ENCODE results near the gene HYCC1. TPM values are rescaled to one million over a fixed set of nuclear protein-coding genes. Genes with fewer than 3 reads are reported as not detected.
A peak's percentile ranks its signal among the peaks of the same experiment; 100 is the strongest.

The HYCC1 gene
- total and polyA plus RNA-seq, 8 donors, result 3.8 to 15.5 (median 9.1) TPM

DNA sequence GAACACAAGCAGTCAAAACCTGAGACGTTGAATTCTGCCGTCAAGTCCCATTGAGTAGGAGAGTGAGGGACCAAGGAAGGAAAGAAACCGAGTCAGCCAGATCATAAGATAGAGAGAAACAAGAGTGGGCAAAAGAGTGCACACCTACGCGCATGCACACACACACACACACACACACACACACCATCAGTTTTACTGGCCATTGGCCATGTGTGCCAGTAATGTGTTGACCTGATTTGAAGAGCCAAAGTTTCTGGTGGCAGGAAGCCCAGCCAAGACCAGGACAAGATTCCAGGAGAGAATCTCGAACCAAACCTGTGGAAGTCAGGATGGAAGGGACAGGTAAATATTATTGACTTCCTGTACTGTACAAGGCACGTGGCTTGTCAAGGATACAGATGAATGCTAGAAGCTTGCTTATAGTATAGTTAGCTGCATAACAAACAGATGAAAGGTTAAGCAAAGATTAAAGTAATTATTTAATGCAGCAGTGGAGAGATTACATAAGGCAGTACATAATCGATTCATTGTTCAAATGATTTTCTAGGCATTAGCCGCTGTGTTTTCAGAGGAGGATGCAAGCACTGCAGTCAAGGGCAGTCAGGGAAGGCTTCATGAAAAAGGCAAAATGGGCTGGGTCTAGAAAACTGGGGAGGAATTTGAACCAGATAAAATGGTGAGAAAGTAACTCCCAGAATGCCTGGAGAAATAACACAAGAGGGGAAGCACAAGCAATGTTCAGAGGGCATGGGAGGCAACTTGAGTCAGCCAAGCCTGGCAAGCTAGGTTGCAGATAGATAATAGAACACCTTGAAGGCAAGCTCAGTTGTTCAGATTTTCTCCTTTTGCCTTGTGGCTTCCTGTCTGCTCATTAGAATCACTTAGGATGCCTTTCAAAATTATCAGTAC lies 2.7 kb upstream of the HYCC1 start:
- no peak for ATAC-seq
- Histone ChIP-seq H3K27me3 (no peaks in the 10 kb centered on the region), H3K4me1 (peaks cover 0 to 11% (median 5%) of the 10 kb centered on the region in 3 donors), H3K4me3 (no peak overlapping the region), H3K27ac (no peak overlapping the region), H3K9me3 (no peaks in the 10 kb centered on the region), H3K36me3 (no peaks in the 10 kb centered on the region)
- FAIRE-seq, result no peak
- no peak for DNase-seq
- intact Hi-C loops (cut with DNase I), result no loop called here
- TF ChIP-seq, protein P1, sequence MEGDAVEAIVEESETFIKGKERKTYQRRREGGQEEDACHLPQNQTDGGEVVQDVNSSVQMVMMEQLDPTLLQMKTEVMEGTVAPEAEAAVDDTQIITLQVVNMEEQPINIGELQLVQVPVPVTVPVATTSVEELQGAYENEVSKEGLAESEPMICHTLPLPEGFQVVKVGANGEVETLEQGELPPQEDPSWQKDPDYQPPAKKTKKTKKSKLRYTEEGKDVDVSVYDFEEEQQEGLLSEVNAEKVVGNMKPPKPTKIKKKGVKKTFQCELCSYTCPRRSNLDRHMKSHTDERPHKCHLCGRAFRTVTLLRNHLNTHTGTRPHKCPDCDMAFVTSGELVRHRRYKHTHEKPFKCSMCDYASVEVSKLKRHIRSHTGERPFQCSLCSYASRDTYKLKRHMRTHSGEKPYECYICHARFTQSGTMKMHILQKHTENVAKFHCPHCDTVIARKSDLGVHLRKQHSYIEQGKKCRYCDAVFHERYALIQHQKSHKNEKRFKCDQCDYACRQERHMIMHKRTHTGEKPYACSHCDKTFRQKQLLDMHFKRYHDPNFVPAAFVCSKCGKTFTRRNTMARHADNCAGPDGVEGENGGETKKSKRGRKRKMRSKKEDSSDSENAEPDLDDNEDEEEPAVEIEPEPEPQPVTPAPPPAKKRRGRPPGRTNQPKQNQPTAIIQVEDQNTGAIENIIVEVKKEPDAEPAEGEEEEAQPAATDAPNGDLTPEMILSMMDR (IDR thresholded peaks at IDR 0.05), result no peak
- WGBS, 2 donors, result 55% methylated on average over 9 of the region's 9 CpGs

DNA sequence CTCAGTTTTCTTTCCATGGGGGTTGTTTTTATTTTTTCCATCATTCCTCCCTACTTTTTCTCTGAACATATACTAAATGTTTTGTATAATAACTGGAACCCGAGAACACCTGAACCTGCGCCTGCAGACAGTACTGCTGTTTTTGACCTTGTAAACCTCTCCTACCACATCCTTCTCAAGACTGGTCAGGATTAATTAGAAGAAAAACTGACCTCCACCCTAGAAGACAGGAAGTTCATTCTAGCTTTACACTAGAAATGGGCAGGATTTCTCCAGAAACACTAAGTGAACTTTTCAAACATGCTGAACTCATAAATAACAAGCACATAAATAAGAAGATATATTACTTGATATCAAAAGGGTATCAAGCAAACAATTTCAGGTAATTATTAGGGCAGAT lies 751 bp upstream of the HYCC1 start:
- Histone ChIP-seq H3K4me3 (no peak overlapping the region), H3K36me3 (no peaks in the 10 kb centered on the region), H3K27me3 (no peaks in the 10 kb centered on the region), H3K9me3 (no peaks in the 10 kb centered on the region), H3K4me1 (peaks cover 0 to 11% (median 5%) of the 10 kb centered on the region in 3 donors), H3K27ac (no peak overlapping the region)
- DNase-seq (no peak), ATAC-seq (no peak), FAIRE-seq (no peak)
- 27 to 40% methylated on average over 2 of the region's 2 CpGs for WGBS, 2 donors
- TF ChIP-seq, protein P1 (IDR thresholded peaks at IDR 0.05), result no peak
- intact Hi-C loops (cut with DNase I), result no loop called here

DNA sequence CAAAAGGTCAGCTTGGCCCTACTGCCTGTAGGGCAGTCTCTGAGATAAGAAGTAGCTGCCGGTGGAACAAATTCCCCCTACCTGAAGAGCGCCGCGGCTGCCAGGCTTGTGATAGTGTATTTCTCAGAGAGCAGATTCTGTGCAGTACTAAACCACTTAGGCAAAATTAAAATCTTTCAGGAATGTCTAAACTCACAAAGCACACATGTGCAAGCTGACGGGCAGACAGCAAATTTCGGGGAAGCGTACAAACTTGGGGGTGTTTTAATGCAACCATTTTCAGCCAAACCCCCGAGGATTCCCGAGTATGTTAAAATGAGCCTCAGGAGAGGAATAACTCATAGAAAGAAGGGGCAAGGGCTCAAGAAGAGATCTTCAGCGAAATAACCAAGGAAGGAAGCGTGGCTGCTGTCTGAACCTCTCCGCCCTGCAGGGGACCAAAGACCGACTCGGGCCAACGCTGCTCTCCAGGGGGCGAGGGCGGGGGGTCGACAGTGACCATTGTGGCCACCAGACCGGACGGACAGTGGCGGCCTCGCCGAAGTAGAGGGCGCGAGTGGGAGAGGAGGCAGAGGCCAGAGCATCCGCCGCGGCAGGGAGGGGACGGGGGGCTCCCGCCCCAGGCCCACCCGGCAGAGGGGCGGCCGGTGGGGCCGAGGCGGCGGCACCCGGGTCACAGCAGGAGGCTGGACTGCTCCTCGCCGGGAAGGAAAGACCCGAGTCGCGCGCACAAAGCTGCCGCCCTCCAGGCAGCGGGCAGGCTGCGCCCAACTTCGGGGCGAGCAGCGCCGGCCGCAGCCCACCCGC lies 819 bp downstream of the HYCC1 start:
- FAIRE-seq, result no peak
- H3K27me3 ChIP-seq, result no peaks in the 10 kb centered on the region
- ATAC-seq, result peak; percentile 1 to 36 (median 23)
- H3K27ac ChIP-seq, result peak overlapping the region; percentile 23 to 67 (median 57)
- TF ChIP-seq, protein P1 (IDR thresholded peaks at IDR 0.05), result no peak
- H3K4me1 ChIP-seq, result peaks cover 0 to 11% (median 5%) of the 10 kb centered on the region in 3 donors
- no peaks in the 10 kb centered on the region for H3K9me3 ChIP-seq
- no peaks in the 10 kb centered on the region for H3K36me3 ChIP-seq
- H3K4me3 ChIP-seq, result peak overlapping the region; percentile 68 to 89 (median 77)
- WGBS, 2 donors, result 0 to 1% methylated on average over 46 to 52 of the region's 52 CpGs
- peak in 5 of 6 donors; percentile 21 to 80 (median 45) for DNase-seq
- intact Hi-C loops (cut with DNase I), result no loop called here

DNA sequence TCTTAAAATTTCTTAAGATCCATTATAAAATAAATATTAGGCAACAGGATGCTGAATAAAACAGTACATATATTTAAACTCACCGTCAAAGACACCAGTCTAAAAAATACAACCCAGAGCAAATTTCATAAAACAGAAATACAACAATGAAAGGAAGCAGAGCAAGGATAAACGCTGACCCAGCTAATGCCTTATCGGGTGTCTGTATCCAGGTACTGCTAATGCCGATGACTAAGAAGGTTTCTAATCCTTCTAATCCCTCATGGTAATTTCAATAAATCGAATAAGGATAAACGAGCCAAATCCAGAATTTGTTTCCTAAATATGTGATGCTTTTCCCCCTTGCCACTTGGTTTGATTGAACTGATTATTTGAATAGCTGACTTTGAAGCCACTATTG lies 1.7 kb downstream of the HYCC1 start:
- 71 to 75% methylated on average over 6 of the region's 6 CpGs for WGBS, 2 donors
- no peak for FAIRE-seq
- intact Hi-C loops (cut with DNase I), result no loop called here
- Histone ChIP-seq H3K36me3 (no peaks in the 10 kb centered on the region), H3K27ac (no peak overlapping the region), H3K27me3 (no peaks in the 10 kb centered on the region), H3K4me3 (peak overlapping the region in 1 of 4 donors; percentile 84), H3K9me3 (no peaks in the 10 kb centered on the region), H3K4me1 (peaks cover 0 to 11% (median 5%) of the 10 kb centered on the region in 3 donors)
- DNase-seq, result no peak
- no peak for ATAC-seq
- TF ChIP-seq, protein P1 (IDR thresholded peaks at IDR 0.05), result no peak
